ENCODE data around the gene CEMIP.

CEMIP gene

DNA sequence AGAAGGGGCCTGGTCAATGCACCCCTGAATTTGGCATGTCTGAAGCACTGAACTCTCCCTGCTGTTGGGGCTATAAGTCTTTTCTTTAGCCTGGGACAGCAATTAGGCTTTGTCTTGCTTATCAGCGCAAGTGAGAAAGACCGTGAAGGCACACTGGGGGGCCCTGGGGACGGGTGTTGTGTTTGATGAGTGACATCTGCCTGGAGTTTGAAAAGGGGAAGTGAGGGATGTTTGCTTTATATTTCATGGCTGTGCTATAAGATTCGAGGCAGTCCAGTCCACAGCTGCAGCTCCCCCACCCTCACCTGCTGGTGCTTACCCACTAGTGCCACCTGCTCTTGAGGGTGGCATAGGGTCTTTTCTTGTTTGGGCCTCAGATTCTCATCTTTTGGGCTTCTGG, 44.8 kb downstream of the CEMIP start:
- DNase-seq = no peak

DNA sequence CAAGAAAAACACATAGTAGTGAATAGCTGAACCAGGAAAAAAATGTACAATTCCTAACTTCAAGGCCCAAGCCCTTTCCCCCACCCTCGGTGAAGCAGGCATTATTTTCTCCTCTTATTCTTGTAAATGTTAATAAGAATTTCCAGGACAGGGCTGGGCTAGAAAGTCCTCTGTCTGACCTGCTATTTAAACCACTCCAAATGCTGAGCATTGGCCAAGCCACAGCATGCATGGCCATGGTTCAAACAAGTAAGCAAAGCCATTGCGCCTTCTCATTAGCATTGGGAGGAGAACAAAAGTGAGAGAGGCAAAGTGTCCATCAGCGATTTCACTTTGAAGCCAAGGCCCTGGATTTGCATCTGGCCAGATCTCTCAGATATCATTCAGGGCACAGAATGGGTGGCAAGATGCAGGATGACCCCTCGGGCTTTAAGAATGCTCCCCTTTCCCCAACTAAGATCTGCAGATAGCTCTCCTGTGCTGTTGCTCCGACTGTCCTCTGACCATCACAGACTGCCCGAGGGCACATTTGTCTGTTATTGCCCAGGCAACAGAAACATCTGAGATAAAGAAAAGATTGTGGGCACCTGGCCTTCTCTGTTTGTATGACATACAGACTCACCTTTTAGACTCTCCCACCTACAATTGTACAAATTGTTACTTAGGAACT, 46.3 kb downstream of the CEMIP start:
- no peak for DNase-seq

DNA sequence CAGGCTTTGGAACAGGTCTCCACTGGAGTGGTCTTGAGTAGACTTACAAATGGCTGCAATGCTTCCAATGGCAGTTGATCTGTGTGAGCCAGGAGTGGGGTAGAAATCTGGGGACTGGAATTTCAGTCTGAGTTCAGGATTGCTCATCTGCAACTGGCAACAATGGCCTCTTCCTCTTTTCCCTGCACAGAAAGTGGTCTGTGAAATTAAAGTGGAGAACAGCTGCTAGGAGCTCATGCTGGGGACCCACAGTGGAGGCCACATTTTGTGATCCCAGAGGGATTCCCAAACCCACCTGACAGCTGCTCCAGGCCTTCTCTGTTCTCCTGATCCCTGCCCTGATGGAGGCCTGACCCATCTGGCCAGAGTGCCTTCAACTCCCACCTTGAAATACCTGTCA, 49.6 kb downstream of the CEMIP start:
- DNase-seq = no peak

DNA sequence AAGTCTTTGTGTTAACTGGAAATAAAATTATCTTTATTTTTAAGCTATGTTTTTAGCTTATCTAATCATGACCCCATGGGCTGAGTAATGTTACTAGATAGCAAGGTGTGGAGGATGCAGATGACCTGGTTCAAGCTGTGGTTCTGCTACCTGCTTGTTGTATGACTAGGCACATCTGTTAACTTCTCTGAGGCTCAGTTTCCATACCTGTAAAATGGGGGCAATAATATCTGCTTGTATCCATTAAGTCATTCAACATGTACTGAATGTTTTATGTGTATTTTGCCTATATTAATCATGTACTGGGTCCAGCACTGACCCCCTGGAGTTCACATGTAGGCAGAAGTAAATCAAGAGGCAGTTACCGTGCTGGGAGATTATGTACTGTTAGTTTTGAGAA, 51.5 kb downstream of the CEMIP start:
- DNase-seq = no peak

DNA sequence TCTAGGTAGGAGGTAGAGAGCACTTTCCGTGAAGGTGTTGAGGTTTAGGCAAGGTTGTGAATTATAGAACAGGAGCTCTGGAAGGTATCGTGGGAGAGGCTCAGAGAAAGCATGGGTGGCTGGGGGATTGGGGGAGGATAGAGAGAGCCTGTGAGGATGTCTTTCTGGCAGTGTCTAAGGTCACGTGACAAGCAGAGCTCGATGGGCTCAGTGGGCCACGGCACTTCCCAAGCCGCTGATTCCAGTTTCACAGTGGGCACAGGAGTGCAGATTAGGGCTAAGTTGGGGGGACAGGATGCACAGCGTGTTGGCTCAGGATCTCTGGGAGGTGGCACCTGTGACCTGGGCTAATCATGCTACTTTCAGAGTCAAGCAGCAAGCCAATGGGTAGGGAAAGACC, 52.0 kb downstream of the CEMIP start:
- no peak for DNase-seq

DNA sequence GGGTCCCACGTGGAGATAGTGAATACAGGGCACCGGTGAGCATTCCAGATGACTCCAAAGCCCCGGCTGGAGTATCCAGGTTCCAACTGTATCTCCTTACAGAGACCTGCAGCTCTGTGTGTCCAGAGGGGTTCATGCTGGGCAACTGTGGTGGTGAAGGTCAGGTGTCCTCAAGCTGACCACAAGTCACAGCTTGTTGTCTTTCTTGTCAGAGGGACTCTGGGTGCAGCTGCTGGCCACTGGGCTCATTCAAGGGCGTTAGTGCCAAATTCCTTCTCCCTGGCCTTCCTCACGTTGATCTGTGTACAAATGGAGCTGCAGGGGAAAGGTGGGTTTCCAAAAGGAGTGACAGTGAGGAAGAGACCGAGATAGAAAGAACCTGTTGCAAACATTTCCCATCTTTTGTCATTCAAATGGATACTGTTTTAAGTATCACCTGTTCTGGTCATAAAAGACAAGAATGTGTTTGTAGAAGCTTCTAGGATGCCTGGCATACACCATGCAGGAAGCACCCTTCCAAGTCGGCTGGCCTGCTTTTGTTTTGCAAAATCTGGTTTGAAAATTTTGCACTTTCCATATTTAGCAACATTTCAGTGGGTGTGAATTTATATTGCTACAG, 52.5 kb downstream of the CEMIP start:
- no peak for DNase-seq

DNA sequence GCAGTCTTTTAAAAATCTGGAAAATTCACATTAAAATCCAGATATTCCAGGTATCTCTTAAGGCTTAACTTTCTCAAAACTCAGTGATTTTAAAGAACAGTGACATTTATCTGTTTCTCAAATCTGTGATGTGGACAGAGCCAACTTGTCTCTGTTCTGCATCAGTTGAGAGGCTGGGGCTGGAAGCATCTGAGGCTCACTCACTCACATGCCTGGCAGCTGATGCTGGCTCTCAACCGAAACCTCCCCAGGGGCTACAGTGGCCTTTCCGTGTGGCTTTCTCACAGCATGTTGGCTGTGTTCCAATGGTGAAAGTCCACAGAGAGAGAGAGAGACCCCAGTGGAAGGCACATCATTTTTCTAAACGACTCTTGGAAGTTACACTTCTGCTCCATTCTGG, 53.5 kb downstream of the CEMIP start:
- DNase-seq = no peak

DNA sequence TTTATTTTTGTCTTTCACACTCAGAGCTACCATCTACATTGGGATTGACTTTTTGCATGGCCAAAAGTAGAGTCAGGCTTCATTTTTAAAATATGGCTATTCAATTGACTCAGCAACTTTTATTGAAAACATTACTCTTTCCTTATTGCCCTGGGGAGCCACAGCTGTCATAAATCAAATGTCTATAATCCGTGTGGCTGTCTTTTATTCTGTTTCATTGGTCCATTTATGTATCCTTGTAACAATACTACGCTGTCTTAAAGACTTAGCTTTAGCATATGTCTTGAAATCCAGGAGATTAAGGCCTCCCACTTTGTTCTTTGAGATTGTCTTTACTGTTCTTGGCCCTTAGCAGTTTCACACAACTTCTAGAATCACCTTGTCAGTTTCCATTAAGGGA, 55.2 kb downstream of the CEMIP start:
- no peak for DNase-seq

DNA sequence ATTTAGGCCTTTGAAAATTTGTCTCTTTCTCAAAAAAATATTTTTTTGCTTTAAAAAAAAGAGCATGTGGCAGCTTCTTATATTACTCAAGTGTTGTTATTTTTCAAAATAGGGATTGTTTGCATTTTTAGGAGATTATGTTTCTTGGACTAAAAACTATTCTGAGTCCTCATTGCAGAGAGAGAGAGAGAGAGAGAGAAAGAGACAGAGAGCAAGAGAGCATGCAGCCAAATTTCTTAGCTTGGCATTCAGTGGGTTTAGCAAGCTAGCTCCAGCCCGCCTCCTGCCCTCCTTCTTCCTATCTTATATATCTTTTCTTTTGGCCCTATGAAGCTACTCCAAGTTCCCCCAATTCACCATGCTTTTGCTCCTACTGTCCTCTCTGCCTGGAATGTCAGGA, 55.7 kb downstream of the CEMIP start:
- no peak for DNase-seq

DNA sequence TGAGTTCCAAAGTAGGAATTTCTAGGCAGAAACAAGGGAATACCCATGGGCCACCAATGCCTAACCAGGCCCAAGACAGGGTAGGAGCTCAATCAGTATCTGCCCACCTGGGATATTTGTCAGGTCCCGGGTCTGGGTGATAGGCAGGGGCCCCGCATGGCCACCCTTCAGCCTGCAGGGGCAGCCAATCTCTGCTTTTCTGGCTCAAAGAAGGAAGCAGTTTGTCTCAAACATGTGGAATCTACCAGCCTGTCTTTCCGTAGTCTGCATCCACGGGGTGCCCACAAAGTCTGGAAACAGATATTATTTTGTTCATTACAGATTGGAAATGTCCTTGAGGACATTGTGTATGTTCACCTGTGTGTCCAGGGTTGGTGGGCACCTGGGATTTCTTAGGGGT, 56.2 kb downstream of the CEMIP start:
- no peak for DNase-seq

DNA sequence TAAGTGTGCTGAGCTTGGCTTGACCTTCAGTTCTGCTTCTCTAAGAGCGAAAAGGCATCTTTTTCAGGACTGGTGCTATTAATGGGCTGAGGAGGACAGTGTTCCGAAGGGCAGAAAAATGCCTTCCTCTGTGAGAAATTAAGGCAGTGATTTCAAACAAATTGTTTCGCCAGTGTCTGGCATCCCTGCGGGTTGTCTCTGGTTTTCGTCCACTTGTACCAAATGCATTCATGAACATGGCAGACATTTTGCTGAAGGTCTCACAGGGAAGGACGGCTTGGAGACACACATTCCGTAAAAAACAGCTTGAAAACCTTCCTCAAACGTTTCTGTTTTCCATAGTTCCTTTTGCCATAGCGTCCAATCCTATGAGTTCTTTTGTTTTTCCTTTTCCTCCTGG, 57.1 kb downstream of the CEMIP start:
- no peak for DNase-seq

DNA sequence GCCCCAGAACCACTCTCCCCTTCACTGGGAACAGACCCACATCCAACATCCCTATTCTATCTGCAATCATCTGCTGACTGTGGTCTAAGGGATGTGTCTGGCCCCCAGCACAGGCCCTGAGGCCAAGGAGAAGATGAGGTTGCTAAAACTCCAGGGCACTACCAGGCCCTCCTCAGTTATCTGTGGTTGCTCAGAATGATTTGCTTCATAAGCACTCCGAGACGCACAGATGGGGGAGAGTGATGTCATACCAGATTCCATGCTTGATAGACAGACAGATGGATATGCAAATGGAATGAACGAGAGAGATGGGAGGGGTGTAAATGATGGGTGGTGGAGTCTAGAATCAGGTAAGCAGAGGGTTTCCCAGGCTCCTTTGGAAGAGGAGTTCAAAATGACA, 57.8 kb downstream of the CEMIP start:
- DNase-seq = no peak

DNA sequence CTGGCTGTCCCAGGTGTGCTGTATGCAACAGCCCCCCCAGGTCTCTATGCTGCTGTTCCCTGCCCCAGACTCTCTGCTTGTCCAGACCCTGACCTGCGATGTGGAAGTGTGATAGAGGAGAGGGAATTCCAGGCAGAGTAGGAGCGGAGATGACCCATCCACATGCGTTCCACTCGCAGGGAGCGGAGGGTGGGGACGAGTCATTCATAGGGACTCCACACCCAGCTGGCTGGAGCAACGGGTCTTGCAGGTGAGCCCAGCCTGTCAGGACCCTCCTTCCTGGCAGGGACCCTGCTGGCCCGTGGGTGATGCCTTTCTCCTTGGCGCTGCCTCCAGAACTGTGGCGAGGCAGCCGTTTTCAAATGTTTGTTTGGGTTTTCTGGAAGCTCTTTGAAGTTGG, 58.8 kb downstream of the CEMIP start:
- DNase-seq = no peak

DNA sequence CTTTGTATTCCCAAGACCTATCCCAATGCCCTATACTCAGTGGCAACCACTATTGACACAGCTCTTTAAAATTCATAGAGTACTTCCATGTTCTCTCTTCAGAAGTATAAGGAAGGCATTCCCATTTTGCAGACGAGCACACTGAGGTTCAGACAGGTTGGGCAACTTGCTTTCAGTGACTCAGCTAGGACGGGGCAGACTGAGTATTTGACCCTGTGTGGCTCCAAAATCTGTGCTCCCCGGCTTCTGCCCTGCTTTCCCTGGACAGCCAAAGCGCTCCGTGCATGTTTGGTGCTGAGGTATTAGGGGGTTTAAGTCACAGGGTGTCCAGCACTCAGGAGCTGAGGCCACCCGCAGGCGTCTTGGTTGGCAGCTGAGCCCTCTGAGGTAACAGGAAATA, 59.5 kb downstream of the CEMIP start:
- DNase-seq = no peak

DNA sequence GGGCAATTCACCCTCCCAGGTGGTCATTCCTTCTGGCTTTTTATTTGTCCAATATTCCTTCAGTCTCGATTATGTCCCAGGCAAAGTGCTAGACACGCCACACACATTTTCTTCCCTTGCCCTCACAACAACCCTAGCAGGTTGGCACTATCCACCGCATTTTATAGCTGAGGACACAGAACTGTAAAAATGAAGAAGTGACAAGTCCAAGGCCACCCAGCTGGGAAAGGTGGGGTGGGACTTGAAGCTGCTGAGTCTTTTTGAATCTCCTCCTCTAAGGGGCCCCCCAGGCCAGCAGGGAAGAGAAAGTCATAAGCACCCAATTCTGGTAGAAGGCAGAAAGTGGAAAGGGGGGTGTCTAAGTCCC, 60.6 kb downstream of the CEMIP start:
- DNase-seq = no peak

DNA sequence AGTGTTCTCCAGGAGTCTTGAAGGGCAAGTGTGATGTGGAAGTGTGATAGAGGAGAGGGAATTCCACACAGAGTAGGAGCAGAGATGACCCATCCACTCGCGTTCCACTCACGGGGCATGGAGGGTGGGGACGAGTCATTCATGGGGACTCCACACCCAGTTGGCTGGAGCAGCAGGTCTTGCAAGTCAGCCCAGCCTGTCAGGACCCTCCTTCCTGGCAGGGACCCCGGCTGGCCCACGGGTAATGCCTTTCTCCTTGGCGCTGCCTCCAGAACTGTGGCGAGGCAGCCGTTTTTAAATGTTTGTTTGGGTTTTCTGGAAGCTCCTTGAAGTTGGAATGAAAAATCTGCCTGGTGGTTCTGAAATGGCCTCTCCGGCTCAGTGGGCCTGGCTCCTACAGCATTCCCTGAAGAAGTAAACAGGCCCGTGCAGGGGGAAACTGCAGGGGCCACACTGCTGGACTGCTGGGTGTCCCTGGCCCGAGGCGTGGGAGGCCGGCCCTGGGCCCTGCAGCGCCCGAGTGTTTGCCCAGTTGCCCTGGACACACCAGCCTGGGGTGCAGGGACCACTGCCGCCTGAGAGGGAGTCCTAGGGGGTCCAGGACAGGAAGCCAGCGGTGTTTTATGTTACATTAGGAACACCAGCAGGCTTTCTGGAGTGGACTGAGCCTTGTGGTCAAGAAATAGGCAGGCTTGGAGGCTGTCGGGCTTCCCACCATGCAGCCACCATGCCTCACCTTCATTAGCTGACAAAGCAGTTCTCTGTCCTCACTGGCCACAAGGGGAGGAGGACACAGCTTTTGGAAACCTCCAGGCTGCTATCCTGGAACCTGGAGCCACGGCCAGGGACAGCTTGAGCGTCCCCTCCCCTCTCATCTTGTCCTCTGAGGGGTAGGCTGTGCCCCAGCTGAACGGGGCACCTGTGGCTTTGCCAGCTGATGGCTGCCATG, 61.3 kb downstream of the CEMIP start:
- DNase-seq = no peak

DNA sequence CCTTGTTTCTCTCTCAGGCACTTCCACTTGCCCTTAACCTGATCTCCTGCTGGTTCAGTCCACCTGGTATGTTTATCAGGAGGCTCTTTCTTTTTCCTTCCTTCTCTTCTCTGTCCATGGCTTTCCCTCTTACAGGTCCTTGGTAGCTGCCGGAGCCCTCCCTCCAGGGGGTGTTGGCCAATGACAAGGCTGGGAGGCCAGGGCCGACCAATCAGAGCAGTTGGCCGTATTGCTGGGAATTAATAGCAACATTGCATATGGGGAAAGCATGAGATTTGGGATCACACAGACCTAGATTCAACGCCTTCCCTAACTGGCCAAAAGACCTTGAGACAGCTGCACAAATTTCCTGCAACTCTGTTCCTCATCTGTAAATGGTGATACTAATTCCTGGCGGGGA, 62.4 kb downstream of the CEMIP start:
- no peak for DNase-seq

DNA sequence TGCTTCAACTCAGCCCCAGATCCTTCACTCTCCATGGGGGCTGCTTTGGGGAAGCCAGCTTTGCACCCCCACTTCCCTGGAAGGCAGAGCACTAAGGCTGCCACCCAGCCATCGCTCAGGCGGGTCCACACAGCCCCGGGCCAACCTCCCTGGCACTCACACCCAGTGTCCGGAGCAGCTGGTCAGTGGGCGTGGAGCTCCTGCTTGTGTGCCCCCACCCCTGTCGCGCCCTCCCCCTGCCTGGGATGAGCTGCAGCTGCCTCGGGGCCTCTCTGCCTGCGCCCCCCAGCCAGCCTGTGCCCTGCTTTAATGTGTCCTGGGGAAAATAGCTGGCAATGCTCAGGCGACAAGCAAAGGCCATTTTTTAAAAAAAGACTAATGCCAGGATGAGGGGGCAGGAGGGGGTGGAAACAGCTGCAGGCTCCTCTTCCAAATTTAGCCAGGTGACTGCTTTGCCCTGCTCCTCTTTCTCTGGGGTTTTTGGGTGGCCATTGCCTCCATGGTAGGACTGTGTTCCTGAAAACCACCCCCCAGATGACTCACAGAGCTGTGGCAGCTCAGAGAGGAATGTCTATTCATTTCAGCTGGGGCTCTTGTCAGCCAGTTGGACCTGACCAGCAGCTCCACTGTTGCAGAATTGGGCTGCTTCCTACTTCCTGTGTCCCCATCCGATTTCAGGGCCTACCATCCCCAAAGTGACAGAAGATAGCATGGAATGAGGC, 65.0 kb downstream of the CEMIP start:
- no peak for DNase-seq

DNA sequence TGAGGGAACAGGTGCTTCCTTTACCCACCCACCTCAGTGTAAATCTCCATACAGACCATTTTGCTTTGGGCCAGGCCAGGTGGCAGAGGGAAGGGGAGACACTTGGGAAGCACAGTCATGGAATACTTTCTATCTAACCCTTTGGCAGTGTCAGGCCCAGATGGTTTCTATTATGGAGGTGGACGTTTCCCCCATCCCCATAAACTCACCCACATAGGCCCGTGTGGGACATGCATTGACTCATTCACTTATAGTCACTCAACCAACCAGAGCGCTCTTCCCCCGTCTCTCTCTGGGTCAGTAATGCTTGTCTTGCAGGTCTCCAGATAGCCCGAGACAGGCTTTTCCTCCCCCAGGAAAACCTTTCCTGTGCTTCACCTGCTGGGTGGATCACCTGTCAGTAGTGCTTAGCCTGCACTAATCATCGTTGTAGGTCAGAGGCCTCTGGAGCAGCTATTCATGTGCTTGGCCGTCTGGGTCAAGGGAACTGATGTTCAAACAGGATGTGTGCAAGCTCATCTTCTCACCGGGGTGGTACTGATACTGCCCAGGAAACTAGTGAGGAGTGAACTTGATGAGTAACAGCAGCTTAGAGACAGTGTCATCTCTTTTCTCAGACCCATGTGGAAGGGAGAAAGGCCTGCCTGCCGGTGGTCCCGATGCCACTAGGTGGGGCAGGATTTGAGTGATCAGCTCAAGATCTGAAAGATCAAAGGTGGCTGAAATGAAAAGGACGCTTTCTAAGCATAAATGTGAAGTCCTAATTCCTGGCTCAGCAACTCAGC, 67.1 kb downstream of the CEMIP start:
- no peak for DNase-seq

DNA sequence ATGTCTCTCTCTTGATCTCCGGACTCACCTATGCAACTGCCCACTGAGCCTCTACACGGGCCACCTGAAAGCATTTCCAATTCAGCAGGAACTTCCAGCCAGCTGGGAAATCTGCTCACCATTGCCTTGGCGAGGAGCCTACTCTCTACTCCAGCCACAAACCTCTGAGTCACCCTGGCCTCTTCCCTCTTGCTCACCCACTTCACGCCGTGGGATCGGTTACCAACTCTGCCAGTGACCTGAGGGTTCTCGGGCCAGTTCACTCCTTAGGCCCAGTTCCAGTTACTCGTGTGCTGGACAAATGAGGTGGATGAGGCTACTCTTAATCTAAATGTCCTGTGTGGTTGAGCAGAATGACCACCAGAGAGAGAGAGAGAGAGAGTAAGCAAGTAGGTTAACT, 70.1 kb downstream of the CEMIP start:
- DNase-seq = no peak

DNA sequence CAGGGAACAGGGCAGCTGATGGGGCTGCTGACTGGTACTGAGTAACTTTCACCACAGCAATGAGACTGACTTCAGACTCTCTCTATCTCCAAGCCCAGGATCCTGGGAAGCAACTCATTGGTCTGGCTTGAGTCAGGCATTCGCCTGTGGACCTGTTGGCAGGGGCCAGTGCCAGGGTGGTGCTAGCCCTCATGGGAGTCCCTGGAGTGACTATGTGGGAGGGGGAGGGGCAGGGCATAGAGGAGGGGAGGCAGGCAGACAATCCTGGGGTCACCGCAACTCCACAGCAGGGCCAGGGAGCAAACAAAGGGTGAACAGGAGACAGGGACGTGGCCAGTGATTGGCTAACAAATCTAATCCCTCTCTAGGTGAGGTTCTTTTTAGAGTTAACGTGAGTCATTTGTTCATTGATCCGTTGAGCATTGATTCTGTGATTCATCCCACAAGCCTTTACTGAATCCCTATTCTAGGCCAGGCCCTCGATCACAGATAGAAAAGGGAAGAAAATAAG, 71.8 kb downstream of the CEMIP start:
- no peak for DNase-seq

DNA sequence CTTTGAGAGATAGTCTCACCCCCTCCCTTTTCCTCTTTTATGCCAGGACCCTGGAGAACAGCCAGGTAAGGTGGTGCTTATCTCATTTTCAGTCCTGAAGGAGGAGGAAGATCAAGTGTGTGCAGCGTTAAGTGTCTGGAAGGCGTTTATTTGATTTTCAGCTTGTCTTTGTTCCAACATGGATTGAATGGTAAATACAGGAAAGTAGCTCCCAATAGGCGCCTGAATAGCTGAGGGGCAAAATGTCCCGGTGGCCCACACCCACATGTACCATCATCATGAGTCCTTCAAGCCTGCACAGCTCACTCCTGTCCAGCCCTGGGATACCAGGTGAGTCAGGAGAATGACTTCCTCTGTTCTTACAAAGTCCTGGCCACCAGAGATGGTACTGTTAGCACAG, 73.5 kb downstream of the CEMIP start:
- DNase-seq = no peak

Measured in stimulated activated CD4-positive, alpha-beta T cell treated with anti-CD3 and anti-CD28 coated beads, Interleukin-4, amount 100 ng/mL, for 1 hour (primary cell).